Stimulated activated CD4-positive, alpha-beta T cell treated with anti-CD3 and anti-CD28 coated beads, Interleukin-15, amount 100 ng/mL, for 1 hour (primary cell): ENCODE data around the gene NUMBL.
"Not testable (repeated sequence)": the region's sequence is repeated elsewhere in the genome, so short reads cannot be mapped to it uniquely, and the experiment has no call there.

Experiments
- DNase-seq, 2 donors: peaks; one replicate each; pipeline ENCODE4 v3.0.0-alpha.2; 2020; ENCODE audit warnings: low read depth in 1 of 2, low spot score in 1 of 2

Gene NUMBL

GRCh38 chr19:40667602-40668001 is 22.8 kb downstream of the NUMBL start:
- no peak for DNase-seq

- no peak for DNase-seq
Measured at GRCh38 chr19:40666803-40667438, 23.5 kb downstream of the NUMBL start.

- DNase-seq: no peak
Measured at GRCh38 chr19:40663695-40664692, 26.5 kb downstream of the NUMBL start.

GRCh38 chr19:40662925-40663694 is 27.3 kb downstream of the NUMBL start:
- DNase-seq: peak; percentile 88 to 95

- DNase-seq: no peak
Measured at GRCh38 chr19:40661616-40662015, 28.8 kb downstream of the NUMBL start.

- DNase-seq: no peak
Measured at GRCh38 chr19:40659566-40659965, 30.9 kb downstream of the NUMBL start.

- DNase-seq: no peak
Measured at GRCh38 chr19:40659116-40659515, 31.3 kb downstream of the NUMBL start.

GRCh38 chr19:40658031-40658430 is 32.4 kb downstream of the NUMBL start:
- DNase-seq: no peak

GRCh38 chr19:40655684-40656083 is 34.8 kb downstream of the NUMBL start:
- DNase-seq: not testable (repeated sequence)

GRCh38 chr19:40652303-40652702 is 38.1 kb downstream of the NUMBL start:
- not testable (repeated sequence) for DNase-seq

GRCh38 chr19:40650749-40651305 is 39.6 kb downstream of the NUMBL start:
- DNase-seq: no peak

GRCh38 chr19:40649903-40650675 is 40.4 kb downstream of the NUMBL start:
- DNase-seq: not testable (repeated sequence)

- no peak for DNase-seq
Measured at GRCh38 chr19:40646743-40647254, 43.7 kb downstream of the NUMBL start.

- DNase-seq: no peak
Measured at GRCh38 chr19:40642757-40643305, 47.6 kb downstream of the NUMBL start.

- DNase-seq: no peak
Measured at GRCh38 chr19:40642051-40642706, 48.3 kb downstream of the NUMBL start.

- no peak for DNase-seq
Measured at GRCh38 chr19:40641281-40641680, 49.2 kb downstream of the NUMBL start.

- no peak for DNase-seq
Measured at GRCh38 chr19:40640744-40641143, 49.7 kb downstream of the NUMBL start.

GRCh38 chr19:40639638-40639982 is 50.8 kb downstream of the NUMBL start:
- no peak for DNase-seq

- DNase-seq: no peak
Measured at GRCh38 chr19:40638327-40638726, 52.1 kb downstream of the NUMBL start.
